GM23338 (cell line): ENCODE results near the gene CPXM2.

ENCODE experiments used
- CTCF ChIP-seq, 2 experiments: fragments of 200-600 bp in 1 of 2; sonication (generic) in 1 of 2; conservative IDR thresholded peaks; 2 replicates each; pipeline versions ENCODE4 v1.5.1 to v1.6.1; 2016 to 2017; ENCODE audit warnings: antibody characterized with exemption in 2 of 2, low read depth in 2 of 2, mild to moderate bottlenecking in 2 of 2, moderate library complexity in 1 of 2
- EZH2 ChIP-seq: fragments of 200-600 bp; sonication (generic); IDR thresholded peaks from one replicate; pipeline ENCODE4 v1.8.0; 2017; ENCODE audit warnings: antibody characterized with exemption, mild to moderate bottlenecking, low read depth; ENCODE audit not compliant: unreplicated experiment
- EZH2phosphoT487 ChIP-seq: fragments of 200-600 bp; sonication (generic); IDR thresholded peaks from one replicate; pipeline ENCODE4 v1.8.1; 2018; ENCODE audit warnings: antibody characterized with exemption; ENCODE audit not compliant: unreplicated experiment
- POLR2AphosphoS5 ChIP-seq: IDR thresholded peaks from 2 replicates; pipeline ENCODE4 v1.6.1; 2016; ENCODE audit warnings: antibody characterized with exemption, low read depth
- TF ChIP-seq, protein P1 (sequence below): IDR thresholded peaks from one replicate; pipeline ENCODE4 v1.6.1; 2018; ENCODE audit warnings: antibody characterized with exemption; ENCODE audit not compliant: unreplicated experiment

DNA sequence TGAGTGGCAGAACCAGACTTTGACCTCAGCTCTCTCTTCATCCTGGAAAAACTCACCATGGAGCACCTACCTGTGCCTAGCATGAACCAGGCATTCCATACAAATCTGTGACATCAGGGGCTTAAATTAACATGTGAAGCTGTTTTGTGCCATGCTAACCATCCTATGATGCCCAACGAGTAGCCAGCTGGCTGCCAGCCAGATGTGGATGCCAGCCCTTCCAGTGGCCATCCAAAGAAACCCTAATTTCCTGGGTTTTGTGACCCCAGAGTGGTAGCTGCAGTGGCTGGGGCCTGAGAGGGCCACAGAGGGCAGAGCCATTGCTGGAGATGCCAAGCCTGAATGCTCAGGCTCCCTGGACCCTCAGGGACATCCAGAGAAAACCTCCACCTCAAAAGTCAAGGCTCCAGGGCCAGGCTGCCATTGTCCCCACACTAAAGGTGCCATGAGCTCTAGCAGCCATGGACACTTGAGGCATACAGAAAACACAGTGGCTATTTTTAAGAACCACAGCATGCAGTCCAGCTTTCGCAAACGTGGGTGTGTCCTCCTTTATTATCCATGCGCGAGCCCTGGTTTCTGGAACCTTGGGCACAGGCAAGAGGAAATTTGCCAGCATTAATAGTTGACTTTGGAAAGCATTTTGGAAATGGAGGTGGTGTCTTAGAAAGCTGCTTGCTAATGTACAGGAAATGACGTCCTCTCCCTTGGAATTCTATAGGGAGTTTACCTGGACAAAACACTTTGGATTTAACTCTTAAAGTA, 6.0 kb downstream of the CPXM2 start:
- TF ChIP-seq CTCF (conservative IDR thresholded peaks at IDR 0.05; ENCODE audit: low read depth in 2 of 2) (no peak), EZH2phosphoT487 (no peak), EZH2 (no peak), POLR2AphosphoS5 (no peak)
- TF ChIP-seq, protein P1, sequence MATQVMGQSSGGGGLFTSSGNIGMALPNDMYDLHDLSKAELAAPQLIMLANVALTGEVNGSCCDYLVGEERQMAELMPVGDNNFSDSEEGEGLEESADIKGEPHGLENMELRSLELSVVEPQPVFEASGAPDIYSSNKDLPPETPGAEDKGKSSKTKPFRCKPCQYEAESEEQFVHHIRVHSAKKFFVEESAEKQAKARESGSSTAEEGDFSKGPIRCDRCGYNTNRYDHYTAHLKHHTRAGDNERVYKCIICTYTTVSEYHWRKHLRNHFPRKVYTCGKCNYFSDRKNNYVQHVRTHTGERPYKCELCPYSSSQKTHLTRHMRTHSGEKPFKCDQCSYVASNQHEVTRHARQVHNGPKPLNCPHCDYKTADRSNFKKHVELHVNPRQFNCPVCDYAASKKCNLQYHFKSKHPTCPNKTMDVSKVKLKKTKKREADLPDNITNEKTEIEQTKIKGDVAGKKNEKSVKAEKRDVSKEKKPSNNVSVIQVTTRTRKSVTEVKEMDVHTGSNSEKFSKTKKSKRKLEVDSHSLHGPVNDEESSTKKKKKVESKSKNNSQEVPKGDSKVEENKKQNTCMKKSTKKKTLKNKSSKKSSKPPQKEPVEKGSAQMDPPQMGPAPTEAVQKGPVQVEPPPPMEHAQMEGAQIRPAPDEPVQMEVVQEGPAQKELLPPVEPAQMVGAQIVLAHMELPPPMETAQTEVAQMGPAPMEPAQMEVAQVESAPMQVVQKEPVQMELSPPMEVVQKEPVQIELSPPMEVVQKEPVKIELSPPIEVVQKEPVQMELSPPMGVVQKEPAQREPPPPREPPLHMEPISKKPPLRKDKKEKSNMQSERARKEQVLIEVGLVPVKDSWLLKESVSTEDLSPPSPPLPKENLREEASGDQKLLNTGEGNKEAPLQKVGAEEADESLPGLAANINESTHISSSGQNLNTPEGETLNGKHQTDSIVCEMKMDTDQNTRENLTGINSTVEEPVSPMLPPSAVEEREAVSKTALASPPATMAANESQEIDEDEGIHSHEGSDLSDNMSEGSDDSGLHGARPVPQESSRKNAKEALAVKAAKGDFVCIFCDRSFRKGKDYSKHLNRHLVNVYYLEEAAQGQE, result no peak
